ENCODE measurements around the gene DSCAML1. TPM values are rescaled to one million over a fixed set of nuclear protein-coding genes. Genes with fewer than 3 reads are reported as not detected.

Gene DSCAML1
- total and polyA plus RNA-seq, 2 of the 8 experiments (the other 6 are each of a cell fraction or from before 2014, with no cell fraction given): 0.19 to 0.24 TPM

- POLR2A ChIA-PET (ENCODE audit: partially characterized antibody): no interaction called here
Measured at GRCh38 chr11:117730208-117730800, 66.7 kb downstream of the DSCAML1 start.

More at GRCh38 chr11:117730208-117730800, 66.7 kb downstream of the DSCAML1 start:
- TF ChIP-seq YY1 (IDR thresholded peaks at IDR 0.05; ENCODE audit: low read depth, low read length): no peak
- TF ChIP-seq E2F6 (IDR thresholded peaks at IDR 0.05): no peak
- TF ChIP-seq HDAC6 (IDR thresholded peaks at IDR 0.05; ENCODE audit: low read depth, low read length): no peak
- no peak for TF ChIP-seq NANOG (IDR thresholded peaks at IDR 0.05; ENCODE audit: insufficient read depth, low read depth, low read length, poor library complexity, severe bottlenecking)
- no peak for TF ChIP-seq EGR1 (IDR thresholded peaks at IDR 0.05; ENCODE audit: borderline replicate concordance, low read depth, low read length)
- no peak overlapping the region for H3K27ac ChIP-seq (ENCODE audit: low read depth, low read length)
- no peak overlapping the region for H3K56ac ChIP-seq (replicated peaks; ENCODE audit: insufficient read length, low read depth, low read length)
- H4K5ac ChIP-seq (ENCODE audit: insufficient read length, low read depth, low read length): no peak overlapping the region
- peaks cover 2 to 14% (median 6%) of the 10 kb centered on the region in 4 experiments; a peak in 6 of 7 replicates for H3K4me1 ChIP-seq (replicated peaks in 1 of 4; ENCODE audit: control insufficient read depth in 3 of 4, insufficient read depth in 4 of 4, low read length in 3 of 4)
- H2BK120ac ChIP-seq (replicated peaks; ENCODE audit: low read depth, low read length): no peak overlapping the region
- H3K36me3 ChIP-seq (ENCODE audit: control insufficient read depth in 2 of 4, insufficient read depth in 4 of 4, low read length in 3 of 4): no peaks in the 10 kb centered on the region
- CTCF ChIA-PET (ENCODE audit: partially characterized antibody): interaction anchor here (0.8 to 1.3 kb wide), 3 partner anchors 35 to 155 kb away, joined by 3 to 4 read pairs (median 3); no protein-coding TSS in a partner anchor
- H2AK5ac ChIP-seq (ENCODE audit: low read depth, low read length): no peak overlapping the region
- no peak overlapping the region for H3K4me2 ChIP-seq (ENCODE audit: insufficient read depth in 1 of 2, low read depth in 2 of 2, low read length in 2 of 2)
- H3K4ac ChIP-seq (replicated peaks; ENCODE audit: insufficient read length, low read depth, low read length): no peak overlapping the region
- H2AFZ ChIP-seq (ENCODE audit: low read length): no peak overlapping the region
- H4K8ac ChIP-seq (ENCODE audit: extremely low read depth, insufficient read depth, low read length): no peak overlapping the region
- no peak overlapping the region for H3K9ac ChIP-seq (replicated peaks in 1 of 4; ENCODE audit: extremely low read depth in 1 of 4, low read depth in 3 of 4, low read length in 3 of 4)
- no peak overlapping the region for H4K91ac ChIP-seq (replicated peaks; ENCODE audit: insufficient read length, low read length)
- no peak overlapping the region for H2BK15ac ChIP-seq (ENCODE audit: low read length)
- whole genome bisulfite sequencing, 2 experiments (ENCODE audit: extremely low coverage in 1 of 2, insufficient coverage in 1 of 2, insufficient read length in 1 of 2, insufficient replicate concordance in 2 of 2, low coverage in 1 of 2, low lambda C conversion rate in 2 of 2, missing lambda C conversion rate in 1 of 2): 89% methylated on average over 7 of the region's 7 CpGs; no CpG with 5 or more reads in 1 of the 2 experiments
- H2BK20ac ChIP-seq (ENCODE audit: low read length): no peak overlapping the region
- H2BK12ac ChIP-seq (ENCODE audit: low read depth, low read length): no peak overlapping the region
- H3K4me3 ChIP-seq (ENCODE audit: extremely low read depth in 1 of 4, insufficient read depth in 2 of 4, low read depth in 3 of 4, low read length in 4 of 4): no peak overlapping the region
- H3K14ac ChIP-seq (ENCODE audit: insufficient read length): no peak overlapping the region
- H3K27me3 ChIP-seq (replicated peaks in 1 of 4; ENCODE audit: control insufficient read depth in 3 of 4, extremely low read depth in 1 of 4, insufficient read depth in 3 of 4, low read length in 3 of 4): no peaks in the 10 kb centered on the region; a peak in 1 of 7 replicates
- no peaks in the 10 kb centered on the region for H3K23me2 ChIP-seq (ENCODE audit: low read depth, low read length)
- no peaks in the 10 kb centered on the region for H4K20me1 ChIP-seq (replicated peaks in 1 of 2; ENCODE audit: control insufficient read depth in 1 of 2, insufficient read depth in 2 of 2, low read length in 2 of 2)
- H3K18ac ChIP-seq (ENCODE audit: extremely low read depth, low read length): no peak overlapping the region
- H3K23ac ChIP-seq (ENCODE audit: insufficient read length): no peak overlapping the region
- no peaks in the 10 kb centered on the region for H3K79me1 ChIP-seq (ENCODE audit: low read depth, low read length)
- H3K79me2 ChIP-seq (ENCODE audit: control insufficient read depth in 1 of 2, insufficient read depth in 2 of 2, low read length in 2 of 2): no peaks in the 10 kb centered on the region
- H2BK5ac ChIP-seq (ENCODE audit: low read depth, low read length): no peak overlapping the region
- FAIRE-seq (no peak), DNase-seq (ENCODE audit: low read depth in 1 of 2, low spot score in 2 of 2) (no peak)
- no peaks in the 10 kb centered on the region for H3K9me3 ChIP-seq (ENCODE audit: insufficient read depth in 2 of 2, low read depth in 1 of 2, low read length in 1 of 2)

All from H1 (cell line).